Measurements from ENCODE around the gene MICAL2. TPM values are rescaled to one million over a fixed set of nuclear protein-coding genes. Genes with fewer than 3 reads are reported as not detected.

Gene MICAL2
- total and polyA plus RNA-seq, 2 of the 8 experiments (the other 6 are each of a cell fraction or from before 2014, with no cell fraction given): 1.3 to 4.1 TPM

DNA sequence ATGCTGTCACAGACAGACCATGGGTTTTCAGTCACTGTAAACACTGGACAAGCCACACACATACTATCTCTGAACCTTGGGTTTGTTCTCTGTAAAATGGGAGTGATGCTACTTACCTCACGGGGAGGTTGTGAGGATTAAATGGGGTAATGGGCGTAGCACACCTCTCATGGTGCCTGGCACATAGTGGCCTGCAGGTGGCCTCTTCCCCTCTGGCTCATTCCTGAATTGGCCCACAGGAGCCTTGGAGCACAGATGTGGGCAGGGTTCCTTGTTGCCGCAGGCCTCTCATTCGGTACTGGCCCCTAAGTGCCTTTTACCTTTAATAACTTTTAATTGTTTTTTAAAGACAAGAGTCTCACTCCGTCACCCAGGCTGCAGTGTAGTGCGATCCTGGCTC lies 11.7 kb downstream of the MICAL2 start:
- Histone ChIP-seq H2BK120ac (replicated peaks; ENCODE audit: low read depth, low read length) (no peak overlapping the region), H3K18ac (ENCODE audit: extremely low read depth, low read length) (no peak overlapping the region), H3K27me3 (replicated peaks in 1 of 4; ENCODE audit: control insufficient read depth in 3 of 4, extremely low read depth in 1 of 4, insufficient read depth in 3 of 4, low read length in 3 of 4) (0 out of 7 replicates have a peak, but pooled peaks cover 0 to 3% (median 0%) of the 10 kb centered on the region in 4 experiments), H2BK20ac (ENCODE audit: low read length) (no peak overlapping the region), H3K23ac (ENCODE audit: insufficient read length) (no peak overlapping the region), H3K23me2 (ENCODE audit: low read depth, low read length) (no peaks in the 10 kb centered on the region), H3K56ac (replicated peaks; ENCODE audit: insufficient read length, low read depth, low read length) (no peak overlapping the region), H3K9me3 (ENCODE audit: insufficient read depth in 2 of 2, low read depth in 1 of 2, low read length in 1 of 2) (no peaks in the 10 kb centered on the region), H3K79me1 (ENCODE audit: low read depth, low read length) (no peaks in the 10 kb centered on the region), H3K79me2 (ENCODE audit: control insufficient read depth in 1 of 2, insufficient read depth in 2 of 2, low read length in 2 of 2) (no peaks in the 10 kb centered on the region), H3K4me1 (replicated peaks in 1 of 4; ENCODE audit: control insufficient read depth in 3 of 4, insufficient read depth in 4 of 4, low read length in 3 of 4) (no peaks in the 10 kb centered on the region), H4K20me1 (replicated peaks in 1 of 2; ENCODE audit: control insufficient read depth in 1 of 2, insufficient read depth in 2 of 2, low read length in 2 of 2) (no peaks in the 10 kb centered on the region), H3K4me3 (ENCODE audit: extremely low read depth in 1 of 4, insufficient read depth in 2 of 4, low read depth in 3 of 4, low read length in 4 of 4) (no peak overlapping the region), H3K4me2 (ENCODE audit: insufficient read depth in 1 of 2, low read depth in 2 of 2, low read length in 2 of 2) (no peak overlapping the region), H3K36me3 (ENCODE audit: control insufficient read depth in 2 of 4, insufficient read depth in 4 of 4, low read length in 3 of 4) (no peaks in the 10 kb centered on the region), H4K91ac (replicated peaks; ENCODE audit: insufficient read length, low read length) (no peak overlapping the region), H2BK15ac (ENCODE audit: low read length) (no peak overlapping the region), H3K9ac (replicated peaks in 1 of 4; ENCODE audit: extremely low read depth in 1 of 4, low read depth in 3 of 4, low read length in 3 of 4) (no peak overlapping the region), H4K5ac (ENCODE audit: insufficient read length, low read depth, low read length) (no peak overlapping the region), H2BK5ac (ENCODE audit: low read depth, low read length) (no peak overlapping the region), H3K4ac (replicated peaks; ENCODE audit: insufficient read length, low read depth, low read length) (no peak overlapping the region), H3K27ac (ENCODE audit: low read depth, low read length) (no peak overlapping the region), H4K8ac (ENCODE audit: extremely low read depth, insufficient read depth, low read length) (no peak overlapping the region), H2AFZ (ENCODE audit: low read length) (no peak overlapping the region), H3K14ac (ENCODE audit: insufficient read length) (no peak overlapping the region), H2AK5ac (ENCODE audit: low read depth, low read length) (no peak overlapping the region), H2BK12ac (ENCODE audit: low read depth, low read length) (no peak overlapping the region)
- peak in 1 of 2 experiments; percentile 58 for DNase-seq (ENCODE audit: low read depth in 1 of 2, low spot score in 2 of 2)
- no peak for FAIRE-seq
- 75% methylated on average over 6 of the region's 6 CpGs; no CpG with 5 or more reads in 1 of the 2 experiments for WGBS, 2 experiments (ENCODE audit: extremely low coverage in 1 of 2, insufficient coverage in 1 of 2, insufficient read length in 1 of 2, insufficient replicate concordance in 2 of 2, low coverage in 1 of 2, low lambda C conversion rate in 2 of 2, missing lambda C conversion rate in 1 of 2)
- ChIA-PET CTCF (ENCODE audit: partially characterized antibody) (interaction anchor here (0.7 to 11.9 kb wide), 32 partner anchors 7 to 171 kb away, joined by 3 to 137 read pairs (median 4); partner anchors contain the start of gene MICAL2), POLR2A (ENCODE audit: partially characterized antibody) (no interaction called here)
- TF ChIP-seq TEAD4 (IDR thresholded peaks at IDR 0.05; ENCODE audit: low read depth, low read length) (peak; percentile 62; the same call in 1 of the 2 replicates), GABPA (IDR thresholded peaks at IDR 0.05; ENCODE audit: borderline replicate concordance, insufficient read depth, low read length) (no peak), KDM4A (IDR thresholded peaks at IDR 0.05; ENCODE audit: low read depth, low read length, severe bottlenecking) (no peak), YY1 (IDR thresholded peaks at IDR 0.05; ENCODE audit: low read depth, low read length) (peak; percentile 71; the same call in 1 of the 2 replicates), RAD21 (IDR thresholded peaks at IDR 0.05 in 1 of 2, conservative IDR thresholded peaks at IDR 0.05 in 1 of 2; ENCODE audit: low read depth in 2 of 2, low read length in 2 of 2) (peak; percentile 72 to 80)
- TF ChIP-seq, protein P1, sequence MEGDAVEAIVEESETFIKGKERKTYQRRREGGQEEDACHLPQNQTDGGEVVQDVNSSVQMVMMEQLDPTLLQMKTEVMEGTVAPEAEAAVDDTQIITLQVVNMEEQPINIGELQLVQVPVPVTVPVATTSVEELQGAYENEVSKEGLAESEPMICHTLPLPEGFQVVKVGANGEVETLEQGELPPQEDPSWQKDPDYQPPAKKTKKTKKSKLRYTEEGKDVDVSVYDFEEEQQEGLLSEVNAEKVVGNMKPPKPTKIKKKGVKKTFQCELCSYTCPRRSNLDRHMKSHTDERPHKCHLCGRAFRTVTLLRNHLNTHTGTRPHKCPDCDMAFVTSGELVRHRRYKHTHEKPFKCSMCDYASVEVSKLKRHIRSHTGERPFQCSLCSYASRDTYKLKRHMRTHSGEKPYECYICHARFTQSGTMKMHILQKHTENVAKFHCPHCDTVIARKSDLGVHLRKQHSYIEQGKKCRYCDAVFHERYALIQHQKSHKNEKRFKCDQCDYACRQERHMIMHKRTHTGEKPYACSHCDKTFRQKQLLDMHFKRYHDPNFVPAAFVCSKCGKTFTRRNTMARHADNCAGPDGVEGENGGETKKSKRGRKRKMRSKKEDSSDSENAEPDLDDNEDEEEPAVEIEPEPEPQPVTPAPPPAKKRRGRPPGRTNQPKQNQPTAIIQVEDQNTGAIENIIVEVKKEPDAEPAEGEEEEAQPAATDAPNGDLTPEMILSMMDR (IDR thresholded peaks at IDR 0.05; ENCODE audit: control extremely low read depth in 1 of 3, insufficient read depth in 1 of 3, low read depth in 1 of 3, low read length in 3 of 3): peak; percentile 81 to 93 (median 87)

Measured in H1 (cell line).